GM12892 (cell line): ENCODE data around the gene PPP1R7.

Experiments
- DNase-seq: peaks from one replicate; pipeline ENCODE4 v3.0.0; 2011; ENCODE audit not compliant: insufficient read length
- FAIRE-seq: peaks from 2 replicates; lab custom pipeline; 2011; peaks lifted over from hg19 to GRCh38; lab: Jason Lieb, UNC
- POLR2A ChIP-seq: IDR thresholded peaks from 2 replicates; pipeline ENCODE4 v1.6.1; 2011; ENCODE audit warnings: low read depth, low read length, control low read depth
- POLR2AphosphoS5 ChIP-seq: IDR thresholded peaks from 2 replicates; pipeline ENCODE4 v1.6.1; 2011; ENCODE audit warnings: low read depth, low read length, control low read depth
- TAF1 ChIP-seq: IDR thresholded peaks from 2 replicates; pipeline ENCODE4 v1.6.1; 2011; ENCODE audit warnings: low read depth, mild to moderate bottlenecking, control low read depth, low read length, borderline replicate concordance

Gene PPP1R7

DNA sequence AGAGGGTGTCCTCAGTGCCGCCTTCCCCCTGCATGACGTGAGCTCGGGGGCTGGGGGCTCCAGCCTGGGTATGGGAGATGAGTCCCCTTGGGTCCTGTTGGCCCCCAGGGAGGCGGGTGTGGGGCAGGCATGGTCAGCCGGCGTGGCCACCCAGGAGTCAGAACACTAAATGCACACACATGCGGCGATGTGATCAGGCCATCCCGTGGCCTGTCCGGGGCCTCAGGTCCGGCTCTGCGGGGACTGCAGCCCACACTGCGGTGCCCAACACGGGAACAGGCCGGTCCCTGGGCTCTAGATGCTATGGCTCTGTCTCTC, 52.0 kb downstream of the PPP1R7 start:
- DNase-seq: no peak
- no peak for FAIRE-seq
- no peak for TF ChIP-seq POLR2A
- TF ChIP-seq POLR2AphosphoS5: no peak
- TF ChIP-seq TAF1: no peak

DNA sequence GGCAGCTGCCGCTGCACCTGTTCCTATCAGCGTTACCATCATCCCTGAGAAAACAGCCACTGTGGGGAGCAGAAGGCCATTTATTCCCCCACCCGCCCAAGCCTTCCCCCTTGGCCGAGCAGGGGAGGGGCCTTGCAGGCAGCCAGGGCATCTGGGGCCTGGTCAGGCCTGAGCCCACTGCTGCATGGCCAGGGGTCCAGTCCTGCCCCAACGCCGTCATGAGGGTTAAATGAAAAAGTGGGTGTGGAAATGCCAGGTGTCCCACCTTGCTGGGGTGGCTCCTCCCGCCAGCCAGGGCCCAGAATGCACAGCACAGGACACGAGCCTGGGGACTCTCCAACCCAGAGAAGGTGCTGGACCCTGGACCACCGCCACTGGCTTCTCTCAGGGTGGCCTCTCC, 52.4 kb downstream of the PPP1R7 start:
- TF ChIP-seq POLR2A (no peak), TAF1 (no peak), POLR2AphosphoS5 (no peak)
- DNase-seq: no peak
- no peak for FAIRE-seq

GRCh38 chr2:241203218-241204009, 53.1 kb downstream of the PPP1R7 start:
- no peak for FAIRE-seq
- no peak for DNase-seq
- TF ChIP-seq POLR2A (no peak), POLR2AphosphoS5 (no peak)

GRCh38 chr2:241204010-241204384, 53.7 kb downstream of the PPP1R7 start:
- DNase-seq (no peak), FAIRE-seq (no peak)
- no peak for TF ChIP-seq TAF1
- no peak for TF ChIP-seq POLR2A
- TF ChIP-seq POLR2AphosphoS5: no peak

GRCh38 chr2:241204490-241204889, 54.2 kb downstream of the PPP1R7 start:
- DNase-seq: no peak
- TF ChIP-seq POLR2AphosphoS5 (no peak), POLR2A (no peak), TAF1 (no peak)
- FAIRE-seq: no peak

DNA sequence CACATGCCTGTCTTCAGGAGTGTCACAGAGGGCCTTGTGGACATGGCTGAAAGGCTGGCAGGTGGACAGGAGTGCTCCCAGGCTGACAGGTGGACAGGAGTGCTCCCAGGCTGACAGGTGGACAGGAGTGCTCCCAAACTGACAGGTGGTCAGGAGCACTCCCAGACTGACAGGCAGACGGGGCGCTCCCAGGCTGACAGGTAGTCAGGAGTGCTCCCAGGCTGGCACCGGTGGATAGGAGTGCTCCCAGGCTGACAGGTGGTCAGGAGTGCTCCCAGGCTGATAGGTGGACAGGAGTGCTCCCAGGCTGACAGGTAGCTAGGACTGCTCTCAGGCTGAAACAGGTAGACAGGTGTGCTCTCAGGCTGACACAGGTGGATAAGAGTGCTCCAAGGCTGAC, 54.8 kb downstream of the PPP1R7 start:
- TF ChIP-seq TAF1 (no peak), POLR2A (no peak), POLR2AphosphoS5 (no peak)
- DNase-seq: no peak
- FAIRE-seq: no peak

GRCh38 chr2:241207151-241207550, 56.9 kb downstream of the PPP1R7 start:
- TF ChIP-seq POLR2A (no peak), TAF1 (no peak), POLR2AphosphoS5 (no peak)
- DNase-seq: no peak
- no peak for FAIRE-seq

DNA sequence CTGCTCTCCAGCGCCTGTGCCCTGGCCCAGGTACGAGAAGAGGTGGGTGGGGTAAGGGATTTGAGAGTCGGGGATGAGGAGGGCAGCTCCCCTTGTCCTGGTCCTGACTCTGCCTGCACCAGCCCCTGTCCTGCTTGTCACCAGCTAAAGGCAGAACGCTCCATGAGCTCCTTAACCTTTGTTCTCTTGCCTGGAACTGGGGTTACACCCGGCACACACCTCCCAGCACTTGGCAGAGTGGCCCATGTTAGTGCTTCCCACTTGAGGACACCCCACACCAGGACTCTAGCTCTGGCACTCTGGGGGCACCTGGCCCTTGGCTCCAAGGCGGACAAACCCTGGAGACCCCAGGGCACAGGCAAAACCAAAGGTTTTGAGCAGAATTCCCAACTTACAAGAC, 57.4 kb downstream of the PPP1R7 start:
- FAIRE-seq (no peak), DNase-seq (no peak)
- TF ChIP-seq TAF1: no peak
- TF ChIP-seq POLR2A: no peak
- no peak for TF ChIP-seq POLR2AphosphoS5

- no peak for FAIRE-seq
- TF ChIP-seq POLR2A (no peak), POLR2AphosphoS5 (no peak), TAF1 (no peak)
- no peak for DNase-seq
These were observed 57.8 kb downstream of the PPP1R7 start for GRCh38 chr2:241208058-241208457.

GRCh38 chr2:241209271-241209670, 59.0 kb downstream of the PPP1R7 start:
- FAIRE-seq (no peak), DNase-seq (no peak)
- TF ChIP-seq TAF1 (no peak), POLR2A (no peak), POLR2AphosphoS5 (no peak)

- DNase-seq (no peak), FAIRE-seq (no peak)
- TF ChIP-seq TAF1 (no peak), POLR2A (no peak), POLR2AphosphoS5 (no peak)
These were observed 61.0 kb downstream of the PPP1R7 start for GRCh38 chr2:241211276-241211675.

GRCh38 chr2:241213041-241213440, 62.8 kb downstream of the PPP1R7 start:
- FAIRE-seq (no peak), DNase-seq (no peak)
- TF ChIP-seq POLR2AphosphoS5: no peak

- no peak for TF ChIP-seq POLR2A
- no peak for TF ChIP-seq POLR2AphosphoS5
- TF ChIP-seq TAF1: no peak
- DNase-seq: no peak
- no peak for FAIRE-seq
These were observed 63.3 kb downstream of the PPP1R7 start for GRCh38 chr2:241213567-241213966.
